Inferior parietal cortex (tissue), 1 donor: ENCODE measurements around the gene UBE2E2.

Experiments used
- DNase-seq: peaks from one replicate; pipeline ENCODE4 v3.0.0-alpha.2; 2016; ENCODE audit errors: extremely low spot score

Gene UBE2E2

GRCh38 chr3:23537101-23537551 lies 334.0 kb downstream of the UBE2E2 start:
- DNase-seq: no peak

- no peak for DNase-seq
These were observed 336.1 kb downstream of the UBE2E2 start for GRCh38 chr3:23539185-23539584.

- DNase-seq: no peak
These were observed 337.5 kb downstream of the UBE2E2 start for GRCh38 chr3:23540600-23540999.

DNA sequence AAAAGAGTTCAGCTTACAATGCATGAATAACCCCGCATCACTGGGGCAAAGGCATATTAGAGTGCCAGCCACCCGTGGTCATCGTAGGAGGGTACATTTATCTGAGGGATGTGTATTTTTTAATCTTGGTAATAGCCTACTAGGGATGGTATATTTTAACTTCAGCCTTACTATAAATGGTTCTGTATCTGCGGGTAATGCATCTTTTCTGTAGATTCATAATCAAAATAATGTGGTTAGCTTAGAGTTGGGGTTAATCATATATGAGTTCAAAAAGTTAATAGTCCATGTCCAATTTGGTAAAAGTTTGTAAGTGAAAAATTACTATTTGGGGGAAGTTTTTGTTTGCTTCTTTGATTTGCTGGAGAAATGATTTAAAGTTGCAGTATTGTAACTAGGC lies 339.0 kb downstream of the UBE2E2 start:
- no peak for DNase-seq

DNA sequence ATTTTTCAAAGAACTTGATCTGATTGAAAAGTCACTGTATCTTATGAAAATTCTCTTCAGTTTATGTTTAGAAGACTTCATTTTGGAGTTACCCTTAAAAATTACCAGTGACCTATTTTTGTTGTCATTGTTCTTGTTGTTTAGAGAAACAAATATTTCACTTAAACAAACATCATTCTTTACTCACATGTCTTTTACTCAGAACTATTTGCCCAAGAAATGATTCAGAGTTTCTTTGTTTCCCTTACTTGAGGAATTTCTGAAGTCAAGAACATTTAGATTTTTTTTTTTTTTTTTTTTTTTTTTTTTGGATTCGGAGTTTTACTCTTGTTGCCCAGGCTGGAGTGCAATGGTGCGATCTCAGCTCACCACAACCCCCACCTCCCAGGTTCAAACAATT lies 343.1 kb downstream of the UBE2E2 start:
- DNase-seq: no peak

GRCh38 chr3:23547905-23548650 lies 345.0 kb downstream of the UBE2E2 start:
- DNase-seq: no peak

- DNase-seq: no peak
These were observed 345.6 kb downstream of the UBE2E2 start for GRCh38 chr3:23548706-23549105.

DNA sequence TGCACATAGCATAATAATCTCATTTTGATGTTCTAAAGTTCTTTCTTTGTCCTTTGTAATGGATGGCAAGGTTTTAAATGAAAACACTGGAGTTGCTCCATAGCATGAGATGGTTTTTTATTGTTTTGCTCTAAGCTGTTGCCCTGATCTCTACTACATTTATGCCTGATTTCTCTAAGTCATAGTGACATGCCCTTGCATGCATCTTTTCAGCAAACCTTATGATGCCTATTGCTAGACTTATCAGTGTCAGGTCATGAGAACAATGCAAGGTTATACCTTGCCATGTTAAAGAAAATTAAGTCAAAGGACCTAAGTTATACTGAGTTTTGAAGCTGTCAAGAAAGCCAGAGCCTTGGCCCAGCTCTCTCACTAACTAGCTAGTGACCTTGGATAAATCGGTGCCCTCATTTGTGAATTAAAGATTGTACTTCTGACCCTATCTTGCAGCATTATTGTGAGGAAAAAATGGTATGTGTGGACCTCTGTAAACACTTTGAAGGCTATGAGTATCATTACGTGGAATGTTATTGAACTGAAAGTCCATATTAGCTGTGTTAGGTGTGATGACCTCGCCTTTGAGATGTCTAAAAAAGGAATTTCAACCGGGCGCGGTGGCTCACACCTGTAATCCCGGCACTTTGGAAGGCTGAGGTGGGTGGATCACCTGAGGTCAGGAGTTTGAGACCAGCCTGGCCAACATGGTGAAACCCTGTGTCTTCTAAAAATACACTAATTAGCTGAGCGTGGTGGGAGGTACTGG lies 346.2 kb downstream of the UBE2E2 start:
- DNase-seq: no peak

GRCh38 chr3:23550402-23550801 lies 347.3 kb downstream of the UBE2E2 start:
- DNase-seq: no peak

DNA sequence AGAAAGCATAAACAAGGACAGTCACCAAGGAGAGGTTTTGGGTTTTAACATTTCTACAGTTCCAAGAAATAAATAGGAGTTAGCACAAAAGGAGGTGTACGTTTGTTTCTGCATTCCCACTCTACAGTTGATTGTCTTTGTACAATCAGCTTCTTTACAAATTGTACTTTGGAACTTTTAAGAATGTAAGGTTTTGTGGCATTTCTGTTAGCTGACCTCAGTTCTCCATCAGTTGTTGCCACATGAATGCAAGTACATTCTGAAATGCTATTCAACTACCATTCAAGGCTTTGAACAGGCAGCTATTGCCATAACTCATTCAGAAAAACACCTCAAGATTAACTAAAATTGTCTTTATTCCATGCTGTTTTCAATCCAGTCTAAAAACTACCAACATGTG lies 349.4 kb downstream of the UBE2E2 start:
- no peak for DNase-seq

DNA sequence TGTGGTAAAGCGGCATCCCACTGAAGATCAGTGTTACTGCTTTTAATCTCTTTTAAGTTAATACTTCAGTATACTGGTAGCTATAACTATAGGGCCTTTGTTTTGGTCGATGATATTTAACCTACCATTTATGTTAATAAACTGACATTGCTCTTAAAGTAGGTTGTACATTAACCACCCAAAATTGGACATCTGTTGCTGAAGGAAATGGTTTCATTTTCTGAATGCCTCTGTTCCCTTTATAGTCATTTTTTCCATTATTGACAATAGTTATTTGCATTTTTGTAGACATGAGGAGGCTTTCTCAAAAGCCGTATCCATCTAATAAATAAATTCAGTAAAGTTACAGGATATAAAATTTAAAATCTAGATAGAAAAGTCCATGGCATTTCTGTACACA lies 350.2 kb downstream of the UBE2E2 start:
- no peak for DNase-seq

DNA sequence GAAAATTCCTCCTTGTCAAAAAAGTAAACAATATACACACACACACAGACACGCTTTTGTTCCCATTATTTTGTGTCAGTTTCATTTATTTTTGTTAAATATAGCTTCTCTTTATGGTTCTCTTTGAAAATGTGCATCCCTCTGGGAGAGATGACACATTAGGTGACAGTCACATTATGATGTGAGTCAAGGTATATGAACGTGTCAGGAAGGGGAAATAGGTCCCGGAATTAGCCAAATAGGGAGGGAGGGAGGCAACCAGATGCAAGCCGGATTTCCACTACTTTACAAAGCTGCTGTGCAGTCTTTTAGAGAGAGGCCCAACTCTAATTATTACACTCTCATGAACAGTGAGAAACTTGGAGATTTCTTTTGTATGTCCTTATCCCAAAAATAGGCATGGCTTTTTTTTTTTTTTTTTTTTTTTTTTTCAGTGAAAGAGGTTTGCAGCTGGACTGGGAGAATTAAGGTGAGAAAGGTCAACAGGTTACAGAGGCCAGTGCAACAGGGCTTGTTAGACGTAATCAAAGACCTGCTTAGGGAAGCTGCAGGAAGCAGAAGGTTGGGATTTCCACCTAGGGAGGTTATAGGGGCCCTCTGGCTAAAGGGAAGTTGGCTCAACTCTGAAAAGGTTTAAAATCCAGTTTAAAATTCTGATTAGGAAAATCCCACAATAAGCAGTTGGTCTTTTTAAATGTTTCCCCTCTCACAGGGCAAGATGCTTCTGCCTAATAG lies 362.1 kb downstream of the UBE2E2 start:
- DNase-seq: no peak

DNA sequence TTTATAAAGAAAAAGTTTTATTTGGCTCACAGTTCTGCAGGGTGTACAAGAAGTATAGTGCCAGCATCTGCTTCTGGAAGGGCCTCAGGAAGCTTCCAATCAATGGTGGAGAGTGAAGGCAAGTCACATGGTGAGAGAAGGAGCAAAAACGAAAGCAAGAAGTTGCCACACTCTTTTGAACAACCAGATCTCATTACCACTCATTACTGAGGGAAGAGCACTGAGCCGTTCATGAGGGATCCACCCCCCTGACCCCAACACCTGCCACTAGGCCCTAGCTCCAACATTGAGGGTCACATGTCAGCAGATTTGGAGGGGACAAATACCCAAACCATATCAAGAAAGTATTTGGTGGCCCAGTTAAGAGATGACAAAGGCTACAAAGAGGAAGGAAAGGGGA lies 363.4 kb downstream of the UBE2E2 start:
- no peak for DNase-seq

DNA sequence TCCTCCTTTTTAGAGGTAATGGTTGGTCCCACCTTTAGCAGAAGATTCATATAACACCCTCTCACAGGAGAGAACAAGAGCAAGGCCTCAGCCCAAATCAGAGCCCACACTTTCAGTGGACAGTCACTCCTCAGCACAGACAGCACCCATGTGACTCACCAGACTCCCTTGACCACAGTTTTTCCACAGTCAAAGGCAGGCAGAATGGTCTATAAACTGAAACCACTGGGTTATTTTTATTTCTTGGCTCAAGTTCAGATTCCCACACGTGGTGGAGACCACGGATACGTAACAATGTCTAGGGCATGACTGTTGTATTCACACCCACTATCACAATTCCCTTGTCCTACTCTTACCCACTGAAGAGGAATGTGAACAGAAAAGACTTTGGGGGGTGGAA lies 364.8 kb downstream of the UBE2E2 start:
- DNase-seq: no peak

GRCh38 chr3:23573827-23574226 lies 370.7 kb downstream of the UBE2E2 start:
- no peak for DNase-seq

GRCh38 chr3:23574822-23575315 lies 371.7 kb downstream of the UBE2E2 start:
- DNase-seq: no peak

- no peak for DNase-seq
These were observed 372.6 kb downstream of the UBE2E2 start for GRCh38 chr3:23575697-23576096.

- DNase-seq: no peak
These were observed 373.3 kb downstream of the UBE2E2 start for GRCh38 chr3:23576379-23576959.

DNA sequence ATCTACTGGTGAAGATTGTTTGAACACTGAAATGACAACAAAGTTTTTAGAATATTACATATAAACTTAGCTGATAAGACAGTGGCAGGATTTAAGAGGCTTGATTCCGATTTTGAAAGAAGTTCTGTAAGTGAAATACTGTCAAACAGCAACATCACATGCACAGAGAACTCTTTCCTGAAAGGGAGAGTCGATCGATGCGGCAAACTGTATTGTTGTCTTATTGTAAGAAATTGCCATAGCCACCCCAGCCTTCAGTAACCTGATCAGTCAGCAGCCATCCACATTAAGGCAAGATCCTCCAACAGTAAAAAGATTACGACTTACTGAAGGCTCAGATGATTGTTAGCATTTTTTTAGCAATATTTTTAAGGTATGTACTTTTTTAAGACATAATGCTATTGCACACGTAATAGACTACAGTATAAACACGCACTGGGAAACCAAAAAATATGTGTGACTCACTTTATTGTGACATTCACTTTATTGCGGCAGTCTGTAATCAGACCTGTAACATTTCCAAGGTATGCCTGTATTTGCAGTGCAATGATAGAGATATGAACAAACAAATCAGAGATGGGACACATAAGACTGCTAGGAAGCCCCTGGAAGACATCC lies 377.1 kb downstream of the UBE2E2 start:
- DNase-seq: no peak

DNA sequence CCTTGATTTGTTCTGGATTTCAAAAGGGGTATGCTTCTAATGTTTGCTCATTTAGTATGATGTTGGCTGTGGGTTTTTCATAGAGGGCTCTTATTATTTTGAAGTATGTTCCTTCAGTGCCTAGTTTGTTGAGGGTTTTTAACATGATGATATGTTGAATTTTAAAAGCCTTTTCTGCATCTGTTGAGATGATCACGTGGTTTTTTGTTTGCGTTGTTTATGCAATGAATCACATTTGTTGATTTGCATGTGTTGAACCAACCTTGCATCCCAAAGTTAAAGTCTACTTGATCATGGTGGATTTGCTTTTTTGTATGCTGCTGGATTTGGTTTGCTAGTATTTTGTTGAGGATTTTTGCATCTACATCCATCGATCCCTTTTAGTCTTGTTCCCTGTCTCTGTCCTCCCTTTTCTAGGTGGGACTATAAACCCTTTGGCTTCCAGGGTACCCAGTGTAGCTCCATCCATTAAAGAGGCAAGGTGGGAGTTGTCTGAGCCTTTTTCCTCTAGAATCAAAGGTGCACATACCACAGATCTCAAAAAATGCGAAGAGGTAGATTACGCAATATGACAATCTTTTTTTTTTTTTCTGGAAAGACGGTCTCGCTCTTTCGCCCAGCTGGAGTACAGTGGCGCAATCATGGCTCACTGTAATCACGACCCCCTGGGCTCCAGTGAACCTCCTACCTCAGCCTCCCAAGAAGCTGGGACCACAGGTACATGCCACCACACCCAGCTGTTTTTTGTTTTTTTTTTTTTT lies 381.0 kb downstream of the UBE2E2 start:
- no peak for DNase-seq

DNA sequence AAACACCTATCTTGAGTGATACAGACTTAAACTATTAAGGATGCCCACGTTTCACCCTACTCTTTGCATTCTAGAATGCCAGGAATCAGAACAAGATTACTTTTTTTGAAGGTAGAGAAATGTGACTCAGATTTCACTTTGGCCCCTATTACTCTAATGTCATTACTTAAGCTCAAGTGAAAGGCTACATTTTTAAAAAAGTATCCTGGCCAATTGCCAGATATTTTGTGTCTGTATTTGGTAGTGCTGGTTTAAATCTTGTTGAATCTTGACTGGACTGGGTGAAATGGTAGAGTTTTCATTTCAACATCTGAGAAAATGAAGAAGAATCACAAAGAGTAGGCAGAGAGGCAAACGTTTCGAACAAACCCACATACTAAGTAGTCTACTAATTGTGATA lies 384.4 kb downstream of the UBE2E2 start:
- no peak for DNase-seq
